IPS-NIHi11 (cell line): ENCODE data around the gene GPC3.
"Not testable (repeated sequence)": the region's sequence is repeated elsewhere in the genome, so short reads cannot be mapped to it uniquely, and the experiment has no call there.

Experiments
- DNase-seq: peaks from one replicate; pipeline ENCODE4 v3.0.0; 2012; ENCODE audit warnings: mixed read lengths, low spot score

The GPC3 gene

DNA sequence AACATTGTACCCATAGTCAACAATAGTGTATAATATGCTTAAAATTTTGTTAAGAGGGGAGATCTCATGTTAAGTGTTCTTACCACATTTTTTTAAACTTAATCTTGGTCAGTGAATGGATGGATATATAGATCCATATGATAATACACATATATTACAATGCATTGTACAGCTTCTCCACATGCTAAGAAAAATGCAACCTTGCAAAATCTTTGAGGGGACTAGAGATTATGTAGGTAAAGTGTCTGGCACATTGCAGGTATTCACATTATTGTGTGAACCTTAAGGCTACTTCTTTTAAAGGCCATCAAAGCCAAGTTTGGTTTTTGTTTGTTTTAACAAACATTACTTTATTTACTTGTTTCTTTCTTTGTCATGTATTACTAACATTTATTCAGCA lies 10.4 kb upstream of the GPC3 start:
- DNase-seq: no peak

GRCh38 chrX:133994576-133994975 lies 9.2 kb upstream of the GPC3 start:
- DNase-seq: no peak

- DNase-seq: no peak
Measured at GRCh38 chrX:133992882-133993281, 7.5 kb upstream of the GPC3 start.

- DNase-seq: no peak
Measured at GRCh38 chrX:133991814-133992213, 6.4 kb upstream of the GPC3 start.

DNA sequence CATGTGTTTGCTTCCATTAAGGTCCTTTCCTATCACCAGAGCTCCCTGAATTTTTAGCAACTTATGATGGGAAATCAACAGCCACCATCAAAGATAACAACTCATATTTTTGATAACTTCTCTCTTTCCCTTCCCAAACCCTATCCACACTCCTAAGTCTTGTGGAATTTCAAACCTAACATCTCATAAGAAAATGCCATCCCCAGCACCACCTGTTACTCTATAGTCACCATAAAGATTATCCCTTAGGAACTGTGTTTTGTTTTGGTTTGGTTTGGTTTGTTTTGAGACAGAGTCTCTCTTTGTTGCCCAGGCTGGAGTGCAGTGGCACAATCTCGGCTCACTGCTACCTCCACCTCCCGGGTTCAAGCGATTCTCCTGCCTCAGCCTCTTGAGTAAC lies 5.7 kb upstream of the GPC3 start:
- not testable (repeated sequence) for DNase-seq

- no peak for DNase-seq
Measured at GRCh38 chrX:133989993-133990392, 4.6 kb upstream of the GPC3 start.

DNA sequence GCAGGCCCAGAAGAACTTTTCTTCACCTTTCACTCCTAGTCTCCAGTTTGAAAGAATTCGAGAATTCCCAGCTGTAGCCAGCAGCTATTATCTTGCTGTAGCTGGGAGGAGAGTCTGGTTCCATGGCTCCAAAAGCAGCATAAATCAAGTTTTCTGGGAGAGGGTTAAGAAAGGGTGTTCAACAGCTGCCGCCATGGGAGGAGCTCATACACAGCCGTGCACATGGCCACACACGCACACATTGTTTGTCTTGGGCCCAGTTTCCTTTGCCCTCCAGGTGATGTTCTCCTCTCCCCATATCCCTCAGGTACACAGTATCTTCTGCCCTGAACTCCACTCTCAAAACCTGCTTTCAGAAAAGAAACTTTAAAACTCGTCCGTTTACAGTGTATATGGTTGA lies 4.1 kb upstream of the GPC3 start:
- DNase-seq: no peak

- DNase-seq: no peak
Measured at GRCh38 chrX:133988010-133988409, 2.6 kb upstream of the GPC3 start.

- DNase-seq: peak; percentile 11
Measured at GRCh38 chrX:133987188-133987587, 1.8 kb upstream of the GPC3 start.

DNA sequence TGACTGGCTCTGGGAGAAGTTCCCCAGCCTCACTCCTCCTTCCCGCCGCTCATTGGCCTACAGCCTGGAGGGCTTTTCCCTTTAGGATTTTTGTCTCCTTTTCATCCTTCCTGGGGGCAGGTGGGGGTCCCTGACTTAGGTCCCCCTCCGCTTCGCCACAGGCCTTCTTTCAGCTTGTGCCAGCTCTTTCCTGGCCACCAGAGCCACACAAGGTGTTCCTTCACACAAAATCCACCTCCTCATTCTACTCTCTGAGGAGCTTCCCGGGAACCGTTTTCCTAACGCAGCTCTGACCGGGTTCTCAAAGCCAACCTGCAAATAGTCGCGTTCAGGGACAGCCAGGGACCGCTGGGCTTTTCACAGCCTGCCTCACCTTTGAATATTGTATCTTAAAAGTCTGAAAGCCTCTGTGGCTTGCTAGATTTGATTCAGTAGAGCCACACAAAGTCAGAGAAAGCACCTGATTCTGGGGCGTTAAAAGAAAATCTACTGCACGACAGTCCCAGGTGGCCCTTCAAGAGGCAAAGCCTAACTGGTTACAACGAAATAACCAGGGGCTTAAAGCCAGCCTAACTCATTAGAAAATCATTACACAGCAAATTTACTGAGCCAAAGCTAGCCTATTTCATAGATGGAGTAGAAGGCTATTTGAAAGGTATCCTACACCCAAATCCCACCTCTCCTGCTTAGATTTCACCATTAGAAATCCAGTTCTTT lies 731 bp upstream of the GPC3 start:
- DNase-seq: peak; percentile 34

DNA sequence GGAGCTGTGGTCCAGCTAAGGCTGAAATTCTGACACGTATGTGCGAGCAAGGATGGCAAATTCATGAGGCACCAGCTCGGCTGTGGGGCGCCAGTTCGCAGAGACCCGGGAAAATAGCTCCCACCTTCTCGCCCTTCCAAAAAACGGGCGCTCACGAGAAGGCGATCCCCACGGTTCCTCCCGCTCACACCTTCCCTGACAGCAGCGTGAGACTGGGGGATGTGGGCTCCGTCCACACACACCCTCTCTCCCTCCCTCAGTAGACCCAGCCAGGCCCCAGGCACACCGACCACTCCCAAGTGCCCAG lies 584 bp downstream of the GPC3 start:
- DNase-seq: no peak

DNA sequence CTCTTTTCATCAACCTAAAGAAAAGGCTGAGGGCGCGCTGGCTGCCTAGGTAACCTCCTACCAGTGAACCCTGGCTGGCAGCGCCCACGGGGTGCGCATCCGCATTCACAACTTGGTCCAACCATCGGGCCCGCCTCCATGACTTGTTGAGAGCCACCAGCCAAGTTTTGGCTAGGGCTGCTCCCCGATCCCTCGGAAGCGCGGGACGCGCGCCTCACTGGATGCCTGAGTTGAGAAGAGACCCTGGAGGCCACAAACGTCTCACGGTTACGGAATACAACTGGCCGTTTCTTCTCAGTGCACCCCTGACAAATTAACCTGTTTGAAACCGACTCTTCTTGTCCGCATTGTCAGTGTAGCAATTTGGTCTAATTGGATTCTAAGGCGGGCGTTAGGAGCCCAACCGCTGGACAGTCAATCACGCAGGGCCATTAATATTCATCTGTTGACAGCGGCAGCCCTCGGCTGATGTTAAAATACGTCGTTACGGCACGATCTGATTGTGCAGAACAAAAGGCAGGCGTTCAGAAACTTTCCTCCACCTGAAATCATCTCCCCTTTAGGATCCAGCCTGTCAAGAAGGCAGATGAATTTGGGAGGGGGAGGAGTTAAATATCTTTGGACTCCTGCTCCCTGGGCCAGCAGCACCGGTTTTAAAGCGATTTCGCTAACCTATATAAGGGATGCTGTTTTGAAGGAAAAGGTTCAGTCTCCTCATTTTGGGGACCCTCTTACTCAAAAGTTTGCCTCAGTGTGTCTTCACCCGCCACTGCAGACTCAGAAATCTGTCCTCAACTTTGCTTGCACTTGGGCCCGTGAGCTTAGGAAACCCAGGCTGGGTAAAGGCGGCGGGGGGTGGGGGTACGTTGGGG lies 1.2 kb downstream of the GPC3 start:
- DNase-seq: no peak

GRCh38 chrX:133983256-133983973 lies 2.0 kb downstream of the GPC3 start:
- DNase-seq: no peak

- DNase-seq: no peak
Measured at GRCh38 chrX:133981924-133982323, 3.5 kb downstream of the GPC3 start.

- DNase-seq: no peak
Measured at GRCh38 chrX:133980832-133981588, 4.4 kb downstream of the GPC3 start.

- DNase-seq: no peak
Measured at GRCh38 chrX:133980406-133980805, 5.0 kb downstream of the GPC3 start.

GRCh38 chrX:133979641-133980230 lies 5.7 kb downstream of the GPC3 start:
- no peak for DNase-seq

- no peak for DNase-seq
Measured at GRCh38 chrX:133973704-133974103, 11.7 kb downstream of the GPC3 start.

DNA sequence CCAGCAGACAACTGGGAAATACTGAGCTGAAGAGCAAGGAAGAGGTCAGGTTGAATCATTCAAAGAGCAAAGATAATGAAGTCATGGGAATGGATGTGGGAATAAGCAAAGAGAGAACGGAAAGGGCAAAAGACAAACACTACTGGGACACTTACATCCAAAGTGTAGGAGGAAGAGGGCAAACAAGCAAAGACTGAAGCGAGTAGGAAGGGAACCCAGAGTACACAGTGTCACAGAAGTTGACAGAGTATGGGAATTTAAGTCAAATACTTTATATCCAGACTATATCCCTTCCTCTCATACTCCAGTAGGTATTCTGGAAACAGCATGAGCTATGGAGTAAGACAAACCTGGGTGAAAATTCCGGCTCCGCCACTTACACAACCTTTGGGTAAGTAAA lies 12.5 kb downstream of the GPC3 start:
- DNase-seq: no peak

DNA sequence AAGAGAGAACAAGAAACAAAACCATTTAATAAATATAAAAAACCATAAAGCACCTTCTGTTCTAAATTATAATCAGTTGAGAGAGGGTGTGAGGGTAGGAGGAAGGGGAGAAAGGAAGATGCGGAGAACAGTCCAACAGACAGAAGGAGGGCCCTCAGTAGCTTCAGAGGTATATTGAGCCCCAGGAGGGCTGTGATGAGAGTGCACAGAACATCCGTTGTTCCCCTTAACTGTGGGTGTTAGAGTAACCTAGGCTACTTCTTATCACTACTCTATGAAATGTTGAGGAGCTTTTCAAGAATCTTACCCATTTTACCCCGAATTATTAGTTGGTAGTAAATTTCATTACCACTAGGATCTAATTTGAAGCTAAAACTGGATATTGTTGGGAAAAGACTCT lies 13.8 kb downstream of the GPC3 start:
- DNase-seq: no peak

DNA sequence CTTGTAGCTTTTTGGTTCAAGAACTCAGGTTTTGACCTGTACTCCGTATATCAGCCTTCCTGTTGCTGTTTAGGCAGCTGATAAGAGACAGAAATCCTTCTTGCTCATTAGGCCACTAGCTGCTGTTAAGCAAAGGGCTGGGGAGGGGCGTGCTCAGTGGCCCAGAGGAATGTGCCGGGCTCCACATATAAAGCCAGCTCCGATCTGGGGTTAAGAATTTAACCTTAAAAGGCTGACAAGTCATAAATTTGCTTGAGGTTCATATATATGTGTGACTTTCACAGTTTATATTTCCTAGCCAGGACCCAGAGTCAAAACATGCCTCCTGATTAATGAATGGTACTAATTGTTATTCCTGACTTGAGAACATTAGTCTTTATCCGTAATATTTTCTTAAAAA lies 15.3 kb downstream of the GPC3 start:
- DNase-seq: peak; percentile 16

DNA sequence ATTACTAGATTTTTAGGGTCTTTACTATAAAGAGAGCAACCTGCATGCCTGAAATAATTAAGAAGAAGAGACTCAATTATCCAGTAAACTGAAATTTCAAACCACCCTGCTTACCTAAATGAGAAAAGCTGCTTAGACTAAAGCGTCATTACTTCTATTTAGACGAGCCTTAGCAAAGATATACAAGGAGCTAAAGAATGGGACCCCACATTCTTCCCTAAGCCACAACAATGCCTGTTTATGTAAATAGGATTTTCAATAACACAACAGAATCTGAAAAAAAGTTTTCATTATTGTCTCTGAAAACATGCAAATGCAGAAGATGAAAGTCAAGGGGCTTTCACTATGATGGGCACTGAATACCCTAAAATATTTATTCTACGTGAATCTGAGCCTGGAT lies 16.2 kb downstream of the GPC3 start:
- no peak for DNase-seq
